BJ (cell line): ENCODE measurements around the gene LST1. TPM values are rescaled to one million over a fixed set of nuclear protein-coding genes. Genes with fewer than 3 reads are reported as not detected.

Experiments
- CTCF ChIA-PET: fragments of 350-600 bp; formaldehyde crosslinking; extraction: SDS; loops from one replicate; lab custom pipeline; 2021; ENCODE audit warnings: antibody characterized with exemption, inconsistent platforms; lab: Yijun Ruan, JAX
- POLR2A ChIA-PET: fragments of 300-600 bp; sonication (Branson Sonifier 250); formaldehyde crosslinking; extraction: SDS; loops from one replicate; lab custom pipeline; 2021; ENCODE audit warnings: antibody characterized with exemption; lab: Charles Lee
- DNase-seq: peaks from one replicate; pipeline ENCODE4 v3.0.0-alpha.2; 2011; ENCODE audit warnings: low read depth
- H3K27me3 ChIP-seq: 2 replicates; pipeline ENCODE4 v1.6.0; 2011; ENCODE audit warnings: low read length; ENCODE audit not compliant: control insufficient read depth, insufficient read depth
- H3K36me3 ChIP-seq: 2 replicates; pipeline ENCODE4 v1.5.1; 2011; ENCODE audit warnings: low read length; ENCODE audit not compliant: control insufficient read depth, insufficient read depth
- H3K4me3 ChIP-seq: 2 replicates; pipeline ENCODE4 v1.5.1; 2011; ENCODE audit warnings: low read depth, mild to moderate bottlenecking, control low read depth, low read length
- polyA plus RNA-seq: library from polyadenylated mRNA; depleted of rRNA; stranded (reverse); fragments of >200 nt; gene quantifications from 2 replicates; pipeline ENCODE4 v1.2.3, GENCODE V29; 2011
- TF ChIP-seq, protein P1 (sequence below): IDR thresholded peaks from 2 replicates; pipeline ENCODE4 v1.5.1; 2011; ENCODE audit warnings: low read depth, mild to moderate bottlenecking, control low read depth, inconsistent platforms, low read length, moderate library complexity; ENCODE audit not compliant: insufficient read depth

The LST1 gene
- polyA plus RNA-seq, 1 experiment = 0.42 TPM

GRCh38 chr6:31627690-31628287 lies 41.7 kb downstream of the LST1 start:
- TF ChIP-seq, protein P1, sequence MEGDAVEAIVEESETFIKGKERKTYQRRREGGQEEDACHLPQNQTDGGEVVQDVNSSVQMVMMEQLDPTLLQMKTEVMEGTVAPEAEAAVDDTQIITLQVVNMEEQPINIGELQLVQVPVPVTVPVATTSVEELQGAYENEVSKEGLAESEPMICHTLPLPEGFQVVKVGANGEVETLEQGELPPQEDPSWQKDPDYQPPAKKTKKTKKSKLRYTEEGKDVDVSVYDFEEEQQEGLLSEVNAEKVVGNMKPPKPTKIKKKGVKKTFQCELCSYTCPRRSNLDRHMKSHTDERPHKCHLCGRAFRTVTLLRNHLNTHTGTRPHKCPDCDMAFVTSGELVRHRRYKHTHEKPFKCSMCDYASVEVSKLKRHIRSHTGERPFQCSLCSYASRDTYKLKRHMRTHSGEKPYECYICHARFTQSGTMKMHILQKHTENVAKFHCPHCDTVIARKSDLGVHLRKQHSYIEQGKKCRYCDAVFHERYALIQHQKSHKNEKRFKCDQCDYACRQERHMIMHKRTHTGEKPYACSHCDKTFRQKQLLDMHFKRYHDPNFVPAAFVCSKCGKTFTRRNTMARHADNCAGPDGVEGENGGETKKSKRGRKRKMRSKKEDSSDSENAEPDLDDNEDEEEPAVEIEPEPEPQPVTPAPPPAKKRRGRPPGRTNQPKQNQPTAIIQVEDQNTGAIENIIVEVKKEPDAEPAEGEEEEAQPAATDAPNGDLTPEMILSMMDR = no peak
- CTCF ChIA-PET = interaction anchor here (1.4 kb wide), 1 partner anchor 46 kb away, joined by 3 read pairs; no protein-coding TSS in a partner anchor
- DNase-seq = no peak
- POLR2A ChIA-PET = no interaction called here
- peaks cover 72% of the 10 kb centered on the region for H3K36me3 ChIP-seq
- no peak overlapping the region for H3K4me3 ChIP-seq
- no peaks in the 10 kb centered on the region for H3K27me3 ChIP-seq

DNA sequence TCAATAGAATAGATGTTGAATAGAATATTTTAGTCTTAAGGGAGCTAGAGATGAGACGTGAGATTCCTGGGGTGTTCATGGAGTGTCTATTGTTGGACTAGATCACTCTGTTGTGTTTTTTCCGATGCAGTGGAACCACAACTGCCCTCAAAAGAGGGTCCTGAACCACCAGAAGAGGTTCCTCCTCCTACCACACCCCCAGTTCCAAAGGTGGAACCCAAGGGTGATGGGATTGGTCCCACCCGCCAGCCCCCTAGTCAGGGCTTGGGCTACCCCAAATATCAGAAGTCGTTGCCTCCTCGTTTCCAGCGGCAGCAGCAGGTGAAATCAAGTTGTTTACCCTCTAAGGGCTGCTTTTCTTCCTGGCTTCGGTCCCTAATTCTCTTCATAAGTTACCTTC lies 42.9 kb downstream of the LST1 start:
- H3K27me3 ChIP-seq = no peaks in the 10 kb centered on the region
- no peak for DNase-seq
- CTCF ChIA-PET = interaction anchor here (0.6 kb wide), 1 partner anchor 562 kb away, joined by 3 read pairs; no protein-coding TSS in a partner anchor
- peaks cover 76% of the 10 kb centered on the region for H3K36me3 ChIP-seq
- TF ChIP-seq, protein P1 = no peak
- H3K4me3 ChIP-seq = no peak overlapping the region
- POLR2A ChIA-PET = no interaction called here

DNA sequence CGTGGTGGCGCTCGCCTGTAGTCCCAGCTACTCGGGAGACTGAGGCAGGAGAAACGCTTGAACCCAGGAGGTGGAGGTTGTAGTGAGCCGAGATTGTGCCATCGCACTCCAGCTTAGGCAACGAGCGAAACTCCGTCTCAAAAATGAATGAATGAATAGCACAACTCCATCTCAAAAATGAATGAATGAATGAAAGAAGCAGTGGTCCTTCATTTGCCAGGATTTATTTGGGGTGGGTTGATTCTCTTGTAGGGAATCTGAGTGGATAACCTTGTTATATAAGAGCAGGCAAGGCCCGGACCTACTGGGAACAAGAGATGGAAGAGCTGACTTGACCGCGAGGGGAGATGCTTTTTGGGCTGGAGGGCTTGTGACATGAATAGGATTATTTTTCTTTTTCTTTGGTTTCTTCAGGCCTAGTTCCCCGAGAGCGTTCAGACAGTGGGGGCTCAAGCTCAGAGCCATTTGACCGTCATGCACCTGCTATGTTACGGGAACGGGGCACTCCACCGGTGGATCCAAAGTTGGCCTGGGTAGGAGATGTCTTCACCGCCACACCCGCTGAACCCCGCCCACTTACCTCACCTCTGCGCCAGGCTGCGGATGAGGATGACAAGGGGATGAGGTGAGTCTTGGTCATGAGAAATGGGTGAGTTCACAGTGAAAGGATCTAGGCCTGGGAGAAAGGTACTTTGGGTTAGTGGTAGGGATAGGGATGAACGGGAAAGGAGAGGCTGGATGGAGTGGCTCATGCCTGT lies 44.3 kb downstream of the LST1 start:
- TF ChIP-seq, protein P1 = no peak
- DNase-seq = no peak
- CTCF ChIA-PET = interaction anchor here (0.8 kb wide), 1 partner anchor 9 kb away, joined by 3 read pairs; no protein-coding TSS in a partner anchor
- peaks cover 79% of the 10 kb centered on the region for H3K36me3 ChIP-seq
- H3K27me3 ChIP-seq = no peaks in the 10 kb centered on the region
- H3K4me3 ChIP-seq = no peak overlapping the region
- POLR2A ChIA-PET = no interaction called here

GRCh38 chr6:31631209-31631608 lies 45.1 kb downstream of the LST1 start:
- Histone ChIP-seq H3K27me3 (no peaks in the 10 kb centered on the region), H3K36me3 (peaks cover 78% of the 10 kb centered on the region), H3K4me3 (no peak overlapping the region)
- no peak for DNase-seq
- POLR2A ChIA-PET = no interaction called here
- CTCF ChIA-PET = no interaction called here
- TF ChIP-seq, protein P1 = no peak

DNA sequence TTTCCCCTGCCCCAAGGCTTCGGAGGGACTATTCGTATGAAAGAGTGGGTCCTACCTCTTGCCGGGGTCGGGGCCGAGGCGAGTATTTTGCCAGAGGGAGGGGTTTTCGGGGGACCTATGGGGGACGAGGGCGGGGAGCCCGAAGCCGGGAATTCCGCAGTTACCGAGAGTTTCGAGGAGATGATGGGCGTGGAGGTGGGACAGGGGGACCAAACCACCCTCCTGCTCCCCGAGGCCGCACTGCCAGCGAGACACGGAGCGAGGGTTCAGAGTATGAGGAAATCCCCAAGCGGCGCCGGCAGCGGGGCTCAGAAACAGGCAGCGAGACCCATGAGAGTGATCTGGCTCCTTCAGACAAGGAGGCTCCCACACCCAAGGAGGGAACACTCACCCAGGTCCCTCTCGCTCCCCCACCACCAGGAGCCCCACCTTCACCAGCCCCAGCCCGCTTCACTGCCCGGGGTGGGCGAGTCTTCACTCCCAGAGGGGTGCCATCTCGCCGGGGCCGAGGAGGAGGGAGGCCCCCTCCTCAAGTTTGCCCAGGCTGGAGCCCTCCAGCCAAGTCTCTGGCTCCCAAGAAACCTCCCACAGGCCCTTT lies 45.7 kb downstream of the LST1 start:
- CTCF ChIA-PET = interaction anchor here (1.1 kb wide), 1 partner anchor 85 kb away, joined by 3 read pairs; the partner anchor contains the start of gene NFKBIL1
- Histone ChIP-seq H3K4me3 (no peak overlapping the region), H3K36me3 (peaks cover 76% of the 10 kb centered on the region), H3K27me3 (no peaks in the 10 kb centered on the region)
- TF ChIP-seq, protein P1 = no peak
- no peak for DNase-seq
- POLR2A ChIA-PET = no interaction called here
